IMR-90 (cell line): Measurements from ENCODE around the gene IFRD2. TPM values are rescaled to one million over a fixed set of nuclear protein-coding genes. Genes with fewer than 3 reads are reported as not detected.
A peak's percentile ranks its signal among the peaks of the same experiment; 100 is the strongest.

Source experiments
- ATAC-seq: fragments of 200-7000 bp; cut with Tn5 transposase; 2 replicates; pipeline ENCODE4 v1.9.1; 2020; ENCODE audit warnings: low read depth, mild to moderate bottlenecking, moderate library complexity
- BruUV-seq: library from RNA; stranded (reverse); fragments of 400-500 nt; replicated peaks from 2 replicates; lab custom pipeline; 2021; lab: Mats Ljungman, UMichigan
- CTCF ChIA-PET: fragments of 300-600 bp; formaldehyde crosslinking; extraction: SDS; loops from one replicate; lab custom pipeline; 2021; ENCODE audit warnings: antibody characterized with exemption; lab: Yijun Ruan, JAX
- POLR2A ChIA-PET: fragments of 300-600 bp; sonication (Branson Sonifier 250); formaldehyde crosslinking; loops from one replicate; lab custom pipeline; 2022; ENCODE audit warnings: antibody characterized with exemption; ENCODE audit not compliant: unreplicated experiment; lab: Charles Lee
- DNase-seq: peaks from one replicate; pipeline ENCODE4 v3.0.0; 2013
- H2AFZ ChIP-seq: replicated peaks from 2 replicates; pipeline ENCODE3; 2013; ENCODE audit warnings: low read length, mild to moderate bottlenecking; ENCODE audit not compliant: poor library complexity
- H2AK5ac ChIP-seq: 2 replicates; pipeline ENCODE4 v1.6.1; 2013; ENCODE audit warnings: low read depth, low read length, inconsistent platforms
- H2AK9ac ChIP-seq: replicated peaks from 2 replicates; pipeline ENCODE3; 2013; ENCODE audit warnings: mild to moderate bottlenecking, low read depth, low read length, moderate library complexity; ENCODE audit not compliant: poor library complexity
- H2BK120ac ChIP-seq: 2 replicates; pipeline ENCODE4 v1.6.1; 2013; ENCODE audit warnings: low read depth, low read length, inconsistent platforms
- H2BK15ac ChIP-seq: 3 replicates; pipeline ENCODE4 v1.6.1; 2013; ENCODE audit warnings: low read depth, low read length, inconsistent platforms
- H2BK20ac ChIP-seq: 2 replicates; pipeline ENCODE4 v1.6.1; 2013; ENCODE audit warnings: low read depth, mild to moderate bottlenecking, inconsistent platforms, low read length, moderate library complexity
- H2BK5ac ChIP-seq: 2 replicates; pipeline ENCODE4 v1.6.1; 2013; ENCODE audit warnings: mild to moderate bottlenecking, low read depth, low read length, inconsistent platforms; ENCODE audit not compliant: poor library complexity, severe bottlenecking
- H3K14ac ChIP-seq: replicated peaks from 2 replicates; pipeline ENCODE4 v1.6.1; 2013; ENCODE audit warnings: low read depth, low read length, inconsistent platforms
- H3K18ac ChIP-seq: 2 replicates; pipeline ENCODE4 v1.6.1; 2013; ENCODE audit warnings: low read depth, low read length, control low read depth
- H3K23ac ChIP-seq: 2 replicates; pipeline ENCODE4 v1.6.1; 2013; ENCODE audit warnings: low read depth, low read length, inconsistent platforms
- H3K27ac ChIP-seq: 2 replicates; pipeline ENCODE4 v1.5.1; 2013; ENCODE audit warnings: mild to moderate bottlenecking, control low read depth, low read length; ENCODE audit not compliant: insufficient read depth
- H3K27me3 ChIP-seq: 2 replicates; pipeline ENCODE4 v1.6.1; 2013; ENCODE audit warnings: low read length; ENCODE audit not compliant: control insufficient read depth, insufficient read depth
- H3K36me3 ChIP-seq: 2 replicates; pipeline ENCODE4 v1.6.1; 2013; ENCODE audit warnings: low read length, mixed read lengths; ENCODE audit not compliant: control insufficient read depth, insufficient read depth
- H3K4ac ChIP-seq: 2 replicates; pipeline ENCODE4 v1.6.1; 2013; ENCODE audit warnings: low read depth, low read length, inconsistent platforms
- H3K4me1 ChIP-seq: 2 replicates; pipeline ENCODE4 v1.6.1; 2013; ENCODE audit warnings: low read length, mixed read lengths; ENCODE audit not compliant: control insufficient read depth, insufficient read depth
- H3K4me2 ChIP-seq: 2 replicates; pipeline ENCODE4 v1.6.1; 2013; ENCODE audit warnings: low read depth, mild to moderate bottlenecking, control low read depth, low read length, moderate library complexity
- H3K4me3 ChIP-seq: 2 replicates; pipeline ENCODE4 v1.5.1; 2013; ENCODE audit warnings: low read depth, mild to moderate bottlenecking, control low read depth, low read length, moderate library complexity; ENCODE audit not compliant: insufficient read depth
- H3K56ac ChIP-seq: 2 replicates; pipeline ENCODE4 v1.6.1; 2013; ENCODE audit warnings: low read length, inconsistent platforms; ENCODE audit not compliant: insufficient read depth; ENCODE audit errors: extremely low read depth
- H3K79me1 ChIP-seq, 2 experiments: 2 replicates each; pipeline ENCODE4 v1.6.1; 2013; ENCODE audit warnings: low read length in 2 of 2, inconsistent platforms in 1 of 2, low read depth in 1 of 2
- H3K9ac ChIP-seq: 2 replicates; pipeline ENCODE4 v1.6.1; 2013; ENCODE audit warnings: low read depth, low read length, control low read depth
- H3K9me1 ChIP-seq: 2 replicates; pipeline ENCODE4 v1.6.1; 2013; ENCODE audit warnings: low read length, inconsistent platforms; ENCODE audit not compliant: insufficient read depth
- H3K9me3 ChIP-seq: 2 replicates; pipeline ENCODE4 v1.6.1; 2013; ENCODE audit warnings: low read length; ENCODE audit not compliant: control insufficient read depth, insufficient read depth
- H4K20me1 ChIP-seq: 2 replicates; pipeline ENCODE4 v1.6.1; 2013; ENCODE audit warnings: low read length, inconsistent platforms; ENCODE audit not compliant: insufficient read depth
- H4K5ac ChIP-seq: 2 replicates; pipeline ENCODE4 v1.6.1; 2013; ENCODE audit warnings: mild to moderate bottlenecking, low read depth, low read length, control low read depth
- H4K8ac ChIP-seq, 2 experiments: 2 replicates each; pipeline ENCODE4 v1.6.1; 2013; ENCODE audit warnings: low read depth in 2 of 2, low read length in 2 of 2, control low read depth in 1 of 2, inconsistent platforms in 1 of 2
- H4K91ac ChIP-seq: 2 replicates; pipeline ENCODE4 v1.6.1; 2013; ENCODE audit warnings: low read depth, low read length, inconsistent platforms; ENCODE audit not compliant: insufficient read depth
- BHLHE40 ChIP-seq: fragments of 150-350 bp; IDR thresholded peaks from 2 replicates; pipeline ENCODE4 v1.6.1; 2016; ENCODE audit warnings: mild to moderate bottlenecking, low read depth, low read length
- CEBPB ChIP-seq: IDR thresholded peaks from 2 replicates; pipeline ENCODE4 v1.6.1; 2012; ENCODE audit warnings: low read depth, low read length, improper control_type of control experiment
- CHD1 ChIP-seq: IDR thresholded peaks from 2 replicates; pipeline ENCODE4 v1.6.1; 2012; ENCODE audit warnings: low read depth, low read length, improper control_type of control experiment
- FOS ChIP-seq: fragments of 150-350 bp; IDR thresholded peaks from 2 replicates; pipeline ENCODE4 v1.6.1; 2016; ENCODE audit warnings: low read depth, low read length
- MAFK ChIP-seq: IDR thresholded peaks from 2 replicates; pipeline ENCODE4 v1.6.1; 2012; ENCODE audit warnings: low read depth, low read length, improper control_type of control experiment
- MAZ ChIP-seq: IDR thresholded peaks from 2 replicates; pipeline ENCODE4 v1.6.1; 2012; ENCODE audit warnings: low read depth, mild to moderate bottlenecking, low read length, improper control_type of control experiment, moderate library complexity, borderline replicate concordance
- NFE2L2 ChIP-seq: fragments of 150-350 bp; IDR thresholded peaks from 2 replicates; pipeline ENCODE4 v1.6.1; 2016; ENCODE audit warnings: low read depth, mild to moderate bottlenecking, low read length
- POLR2A ChIP-seq: IDR thresholded peaks from 2 replicates; pipeline ENCODE4 v1.6.1; 2012; ENCODE audit warnings: mild to moderate bottlenecking, low read depth, low read length
- RAD21 ChIP-seq: IDR thresholded peaks from 2 replicates; pipeline ENCODE4 v1.6.1; 2012; ENCODE audit warnings: low read length, improper control_type of control experiment
- RCOR1 ChIP-seq: IDR thresholded peaks from 2 replicates; pipeline ENCODE4 v1.6.1; 2012; ENCODE audit warnings: mild to moderate bottlenecking, low read length, improper control_type of control experiment; ENCODE audit not compliant: insufficient replicate concordance
- RFX5 ChIP-seq: IDR thresholded peaks from 2 replicates; pipeline ENCODE4 v1.8.0; 2012; ENCODE audit warnings: low read depth, mild to moderate bottlenecking, low read length, moderate library complexity
- SMC3 ChIP-seq: fragments of 150-350 bp; IDR thresholded peaks from 2 replicates; pipeline ENCODE4 v1.6.1; 2016; ENCODE audit warnings: low read depth, mild to moderate bottlenecking, antibody characterized with exemption, low read length, moderate library complexity
- WGBS, 2 experiments: methylation state at CpG; one replicate each; pipeline versions ENCODE4 v1.1.5 to v1.1.7; 2013; ENCODE audit warnings: missing lambda C conversion rate in 2 of 2; ENCODE audit not compliant: insufficient read length in 1 of 2; ENCODE audit errors: extremely low coverage in 2 of 2; 5-methylcytosine and 5-hydroxymethylcytosine counted together
- dilution Hi-C: fragments of 300-500 bp; cut with HindIII; formaldehyde crosslinking; loops from one replicate; pipeline ENCODE4 v1.14.3; 2018; ENCODE audit warnings: low sequenced_read_pairs; ENCODE audit not compliant: unreplicated experiment
- in situ Hi-C: fragments of 300-500 bp; cut with MboI; formaldehyde crosslinking; loops from 3 replicates; pipeline ENCODE4 v1.14.3; 2019; ENCODE audit warnings: low sequenced_read_pairs, inconsistent platforms, mixed read lengths
- intact Hi-C: fragments of 100-400 bp; cut with micrococcal nuclease; formaldehyde crosslinking; loops from 2 replicates; pipeline ENCODE4 v1.10.0; 2022
- polyA plus RNA-seq, 3 experiments: library from polyadenylated mRNA; depleted of rRNA; stranded (reverse); fragments of >200 nt; gene quantifications; 2 replicates each; pipeline ENCODE4 v1.2.3, GENCODE V29; 2012; ENCODE audit warnings: low replicate concordance in 1 of 3
- total RNA-seq: library from RNA; depleted of rRNA; stranded (reverse); fragments of >200 nt; gene quantifications from 2 replicates; pipeline ENCODE4 v1.2.3, GENCODE V29; 2012
- TF ChIP-seq, protein P1 (sequence below): conservative IDR thresholded peaks from 2 replicates; pipeline ENCODE4 v1.5.1; 2012; ENCODE audit warnings: mild to moderate bottlenecking, low read depth, low read length, improper control_type of control experiment
- TF ChIP-seq, protein P2 (sequence below): fragments of 150-350 bp; IDR thresholded peaks from 2 replicates; pipeline ENCODE4 v1.6.1; 2017; ENCODE audit warnings: mild to moderate bottlenecking, antibody characterized with exemption, low read length, low read depth
- TF ChIP-seq, protein P3 (sequence below): fragments of 150-350 bp; IDR thresholded peaks from 2 replicates; pipeline ENCODE4 v1.6.1; 2016; ENCODE audit warnings: low read depth, mild to moderate bottlenecking, low read length, moderate library complexity, borderline replicate concordance

IFRD2 gene
- total and polyA plus RNA-seq, 2 of the 4 experiments (the other 2 are of a cell fraction), result 52.7 to 79.1 TPM

DNA sequence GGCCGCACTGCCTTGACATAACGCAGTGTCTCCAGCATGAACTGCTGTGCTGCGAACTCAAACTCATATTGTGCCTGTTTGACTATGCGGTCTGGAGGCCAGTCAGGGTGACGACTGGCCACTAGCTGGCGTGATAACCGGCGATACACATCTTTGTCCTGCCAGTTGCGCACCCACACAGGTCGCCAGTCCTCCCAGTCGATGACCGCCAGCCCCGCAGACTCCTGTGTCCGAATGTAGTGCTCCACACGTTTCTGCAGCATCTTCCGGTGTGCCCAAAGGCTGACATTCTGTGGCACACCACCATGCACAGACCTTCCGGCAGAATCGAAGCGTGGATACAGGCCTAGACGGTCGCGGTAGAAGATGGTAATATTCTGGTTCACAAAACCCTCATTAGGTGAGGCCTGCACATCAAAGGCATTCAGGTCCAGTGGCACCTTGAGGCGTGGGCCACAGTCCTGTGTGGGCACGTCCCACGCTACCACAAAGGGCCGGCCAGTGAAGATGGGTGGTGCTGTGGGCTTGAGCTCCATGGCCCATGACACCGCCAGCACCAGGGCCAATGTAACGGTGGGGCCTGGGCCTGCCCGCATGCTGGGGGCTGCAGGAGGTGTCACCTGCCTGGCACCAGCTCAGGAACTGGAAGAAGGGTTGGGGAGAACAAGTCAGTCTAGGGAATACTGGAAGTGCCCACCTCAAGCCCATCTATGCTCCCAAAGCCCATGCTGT, 27.8 kb upstream of the IFRD2 start:
- Histone ChIP-seq H2BK5ac (no peak overlapping the region), H4K91ac (peak overlapping the region; percentile 5; the same call in 1 of the 2 replicates), H3K14ac (0 out of 2 replicates have a peak overlapping the region, but pooled peaks have one; percentile 8), H3K4me2 (peak overlapping the region; percentile 96), H3K79me1 (peaks cover 29 to 59% of the 10 kb centered on the region in 2 experiments), H3K9me3 (no peaks in the 10 kb centered on the region), H3K36me3 (peaks cover 38% of the 10 kb centered on the region), H3K4ac (peak overlapping the region; percentile 87), H3K4me3 (peak overlapping the region; percentile 58), H2AK5ac (peak overlapping the region; percentile 37; the same call in 1 of the 2 replicates), H3K4me1 (peaks cover 25% of the 10 kb centered on the region), H3K18ac (no peak overlapping the region), H2AK9ac (peak overlapping the region; percentile 91), H2AFZ (no peak overlapping the region), H3K9ac (peak overlapping the region; percentile 87), H2BK120ac (no peak overlapping the region), H3K56ac (no peak overlapping the region; the same call in 1 of the 2 replicates), H3K23ac (peak overlapping the region; percentile 32), H3K9me1 (peaks cover 22% of the 10 kb centered on the region), H4K8ac (peak overlapping the region; percentile 20 to 74; a peak in 1 of 4 replicates), H3K27ac (peak overlapping the region; percentile 98), H2BK20ac (no peak overlapping the region), H3K27me3 (no peaks in the 10 kb centered on the region), H4K5ac (no peak overlapping the region), H4K20me1 (peaks cover 16% of the 10 kb centered on the region; the same call in 1 of the 2 replicates), H2BK15ac (no peak overlapping the region)
- CTCF ChIA-PET, result no interaction called here
- intact Hi-C loops, result loop anchor here (5.0 kb wide), 1 partner anchor 58 kb away; no protein-coding TSS in a partner anchor
- in situ Hi-C loops, result no loop called here
- no peak for ATAC-seq
- 80% methylated on average over 27 of the region's 29 CpGs; no CpG with 5 or more reads in 1 of the 2 experiments for WGBS, 2 experiments
- TSS peak; percentile 64 for BruUV-seq
- dilution Hi-C loops, result no loop called here
- POLR2A ChIA-PET, result no interaction called here
- no peak for DNase-seq
- TF ChIP-seq CEBPB (no peak), MAZ (no peak), SMC3 (no peak), RCOR1 (no peak), FOS (no peak), RFX5 (no peak), BHLHE40 (no peak), NFE2L2 (no peak), RAD21 (no peak), POLR2A (no peak), CHD1 (no peak), MAFK (no peak)
- TF ChIP-seq, protein P1, sequence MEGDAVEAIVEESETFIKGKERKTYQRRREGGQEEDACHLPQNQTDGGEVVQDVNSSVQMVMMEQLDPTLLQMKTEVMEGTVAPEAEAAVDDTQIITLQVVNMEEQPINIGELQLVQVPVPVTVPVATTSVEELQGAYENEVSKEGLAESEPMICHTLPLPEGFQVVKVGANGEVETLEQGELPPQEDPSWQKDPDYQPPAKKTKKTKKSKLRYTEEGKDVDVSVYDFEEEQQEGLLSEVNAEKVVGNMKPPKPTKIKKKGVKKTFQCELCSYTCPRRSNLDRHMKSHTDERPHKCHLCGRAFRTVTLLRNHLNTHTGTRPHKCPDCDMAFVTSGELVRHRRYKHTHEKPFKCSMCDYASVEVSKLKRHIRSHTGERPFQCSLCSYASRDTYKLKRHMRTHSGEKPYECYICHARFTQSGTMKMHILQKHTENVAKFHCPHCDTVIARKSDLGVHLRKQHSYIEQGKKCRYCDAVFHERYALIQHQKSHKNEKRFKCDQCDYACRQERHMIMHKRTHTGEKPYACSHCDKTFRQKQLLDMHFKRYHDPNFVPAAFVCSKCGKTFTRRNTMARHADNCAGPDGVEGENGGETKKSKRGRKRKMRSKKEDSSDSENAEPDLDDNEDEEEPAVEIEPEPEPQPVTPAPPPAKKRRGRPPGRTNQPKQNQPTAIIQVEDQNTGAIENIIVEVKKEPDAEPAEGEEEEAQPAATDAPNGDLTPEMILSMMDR, result no peak
- TF ChIP-seq, protein P2, sequence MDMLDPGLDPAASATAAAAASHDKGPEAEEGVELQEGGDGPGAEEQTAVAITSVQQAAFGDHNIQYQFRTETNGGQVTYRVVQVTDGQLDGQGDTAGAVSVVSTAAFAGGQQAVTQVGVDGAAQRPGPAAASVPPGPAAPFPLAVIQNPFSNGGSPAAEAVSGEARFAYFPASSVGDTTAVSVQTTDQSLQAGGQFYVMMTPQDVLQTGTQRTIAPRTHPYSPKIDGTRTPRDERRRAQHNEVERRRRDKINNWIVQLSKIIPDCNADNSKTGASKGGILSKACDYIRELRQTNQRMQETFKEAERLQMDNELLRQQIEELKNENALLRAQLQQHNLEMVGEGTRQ, result no peak
- TF ChIP-seq, protein P3, sequence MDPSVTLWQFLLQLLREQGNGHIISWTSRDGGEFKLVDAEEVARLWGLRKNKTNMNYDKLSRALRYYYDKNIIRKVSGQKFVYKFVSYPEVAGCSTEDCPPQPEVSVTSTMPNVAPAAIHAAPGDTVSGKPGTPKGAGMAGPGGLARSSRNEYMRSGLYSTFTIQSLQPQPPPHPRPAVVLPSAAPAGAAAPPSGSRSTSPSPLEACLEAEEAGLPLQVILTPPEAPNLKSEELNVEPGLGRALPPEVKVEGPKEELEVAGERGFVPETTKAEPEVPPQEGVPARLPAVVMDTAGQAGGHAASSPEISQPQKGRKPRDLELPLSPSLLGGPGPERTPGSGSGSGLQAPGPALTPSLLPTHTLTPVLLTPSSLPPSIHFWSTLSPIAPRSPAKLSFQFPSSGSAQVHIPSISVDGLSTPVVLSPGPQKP, result no peak
